ENCODE results near the gene MCIDAS.

GRCh38 chr5:55234121-55234700 is 7.1 kb upstream of the MCIDAS start:
- TF ChIP-seq POLR2A (IDR thresholded peaks at IDR 0.05), result no peak
- TF ChIP-seq CTCF (IDR thresholded peaks at IDR 0.05), result no peak

Data from adrenal gland (tissue), 5 donors.